H1 (cell line): ENCODE results near the gene SEL1L. TPM values are rescaled to one million over a fixed set of nuclear protein-coding genes. Genes with fewer than 3 reads are reported as not detected.

Experiments used
- FOSL1 ChIP-seq: IDR thresholded peaks from 2 replicates; pipeline ENCODE4 v1.6.1; 2011; ENCODE audit warnings: mild to moderate bottlenecking, low read depth, low read length, moderate library complexity; ENCODE audit not compliant: insufficient read depth
- KDM1A ChIP-seq: fragments of 200-600, 300-600 bp; sonication (generic); IDR thresholded peaks from 2 replicates; pipeline ENCODE4 v1.7.1; 2016; ENCODE audit warnings: mild to moderate bottlenecking, low read length, borderline replicate concordance
- RBBP5 ChIP-seq: IDR thresholded peaks from 2 replicates; pipeline ENCODE4 v1.7.1; 2012; ENCODE audit warnings: low read depth, mild to moderate bottlenecking, inconsistent platforms, low read length, moderate library complexity, borderline replicate concordance
- RFX5 ChIP-seq: IDR thresholded peaks from 2 replicates; pipeline ENCODE4 v1.6.1; 2011; ENCODE audit warnings: low read depth, low read length, improper control_type of control experiment, borderline replicate concordance
- SIN3A ChIP-seq, 2 experiments: IDR thresholded peaks in 1 of 2; conservative IDR thresholded peaks in 1 of 2; 2 replicates each; pipeline ENCODE4 v1.6.1; 2011 to 2012; ENCODE audit warnings: low read length in 2 of 2, improper control_type of control experiment in 1 of 2, low read depth in 1 of 2, mild to moderate bottlenecking in 1 of 2
- SP4 ChIP-seq: IDR thresholded peaks from 2 replicates; pipeline ENCODE4 v1.6.1; 2012; ENCODE audit warnings: low read length, inconsistent platforms
- polyA plus RNA-seq, 7 experiments: library from polyadenylated mRNA; depleted of rRNA in 3 of 7; stranded (reverse) in 5 of 7; unstranded in 2 of 7; fragments of >200 nt in 5 of 7; fragments of 200-250 nt in 2 of 7; gene quantifications; 1 replicate in 5 of 7; 2 replicates in 1 of 7; 4 replicates in 1 of 7; pipeline versions ENCODE4 v1.2.1 to v1.2.3, GENCODE V29; 2011 to 2013; ENCODE audit warnings: missing spikeins in 2 of 7, mixed read lengths in 2 of 7
- total RNA-seq: library from RNA; stranded (reverse); fragmentation: NEBNext Ultra II Directional; extraction: Animal tissue kit (Norgen Biotek cat#: 25700); gene quantifications from 2 replicates; pipeline ENCODE4 v1.2.1, GENCODE V29; 2021
- TF ChIP-seq, protein P1 (sequence below): fragments of 300-600 bp; sonication (generic); IDR thresholded peaks from 2 replicates; pipeline ENCODE4 v1.7.1; 2012; ENCODE audit warnings: low read length, moderate library complexity, mild to moderate bottlenecking, inconsistent platforms; ENCODE audit not compliant: insufficient replicate concordance
- TF ChIP-seq, protein P2 (sequence below), 3 experiments: IDR thresholded peaks; 1 replicate in 2 of 3; 2 replicates in 1 of 3; pipeline versions ENCODE4 v1.5.1 to v1.6.1; 2011; ENCODE audit warnings: low read length in 3 of 3, mild to moderate bottlenecking in 3 of 3, inconsistent platforms in 2 of 3, low read depth in 1 of 3, moderate library complexity in 1 of 3; ENCODE audit not compliant: insufficient read depth in 1 of 3; ENCODE audit errors: control extremely low read depth in 1 of 3

The SEL1L gene
- total and polyA plus RNA-seq, 2 of the 8 experiments (the other 6 are each of a cell fraction or from before 2014, with no cell fraction given), result 4.3 to 34.9 TPM

DNA sequence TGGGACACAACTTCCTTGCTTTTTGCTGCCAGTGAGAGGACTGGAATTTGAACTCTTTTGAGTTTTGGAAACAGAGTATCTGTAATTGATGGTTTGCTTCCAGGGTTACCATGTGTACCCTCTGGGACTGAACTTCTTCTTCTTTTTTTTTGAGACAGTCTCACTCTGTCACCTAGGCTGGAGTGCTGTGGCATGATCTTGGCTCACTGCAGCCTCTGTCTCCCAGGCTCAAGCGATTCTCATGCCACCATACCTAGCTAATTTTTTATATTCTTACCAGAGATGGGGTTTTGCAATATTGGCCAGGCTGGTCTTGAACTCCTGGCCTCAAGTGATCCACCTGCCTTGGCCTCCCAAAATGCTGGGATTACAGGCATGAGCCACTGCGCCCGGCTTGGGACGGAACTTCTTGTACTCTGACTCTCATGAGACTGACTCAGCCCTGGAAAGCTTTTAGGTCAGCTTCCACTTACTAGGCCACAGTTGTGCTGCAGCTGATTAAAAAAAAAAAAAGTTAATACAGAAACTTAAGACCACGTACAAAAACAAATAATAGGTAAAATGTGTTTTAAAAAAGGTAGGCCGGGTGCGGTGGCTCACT is 15.8 kb downstream of the SEL1L start (continued):
- TF ChIP-seq, protein P1, sequence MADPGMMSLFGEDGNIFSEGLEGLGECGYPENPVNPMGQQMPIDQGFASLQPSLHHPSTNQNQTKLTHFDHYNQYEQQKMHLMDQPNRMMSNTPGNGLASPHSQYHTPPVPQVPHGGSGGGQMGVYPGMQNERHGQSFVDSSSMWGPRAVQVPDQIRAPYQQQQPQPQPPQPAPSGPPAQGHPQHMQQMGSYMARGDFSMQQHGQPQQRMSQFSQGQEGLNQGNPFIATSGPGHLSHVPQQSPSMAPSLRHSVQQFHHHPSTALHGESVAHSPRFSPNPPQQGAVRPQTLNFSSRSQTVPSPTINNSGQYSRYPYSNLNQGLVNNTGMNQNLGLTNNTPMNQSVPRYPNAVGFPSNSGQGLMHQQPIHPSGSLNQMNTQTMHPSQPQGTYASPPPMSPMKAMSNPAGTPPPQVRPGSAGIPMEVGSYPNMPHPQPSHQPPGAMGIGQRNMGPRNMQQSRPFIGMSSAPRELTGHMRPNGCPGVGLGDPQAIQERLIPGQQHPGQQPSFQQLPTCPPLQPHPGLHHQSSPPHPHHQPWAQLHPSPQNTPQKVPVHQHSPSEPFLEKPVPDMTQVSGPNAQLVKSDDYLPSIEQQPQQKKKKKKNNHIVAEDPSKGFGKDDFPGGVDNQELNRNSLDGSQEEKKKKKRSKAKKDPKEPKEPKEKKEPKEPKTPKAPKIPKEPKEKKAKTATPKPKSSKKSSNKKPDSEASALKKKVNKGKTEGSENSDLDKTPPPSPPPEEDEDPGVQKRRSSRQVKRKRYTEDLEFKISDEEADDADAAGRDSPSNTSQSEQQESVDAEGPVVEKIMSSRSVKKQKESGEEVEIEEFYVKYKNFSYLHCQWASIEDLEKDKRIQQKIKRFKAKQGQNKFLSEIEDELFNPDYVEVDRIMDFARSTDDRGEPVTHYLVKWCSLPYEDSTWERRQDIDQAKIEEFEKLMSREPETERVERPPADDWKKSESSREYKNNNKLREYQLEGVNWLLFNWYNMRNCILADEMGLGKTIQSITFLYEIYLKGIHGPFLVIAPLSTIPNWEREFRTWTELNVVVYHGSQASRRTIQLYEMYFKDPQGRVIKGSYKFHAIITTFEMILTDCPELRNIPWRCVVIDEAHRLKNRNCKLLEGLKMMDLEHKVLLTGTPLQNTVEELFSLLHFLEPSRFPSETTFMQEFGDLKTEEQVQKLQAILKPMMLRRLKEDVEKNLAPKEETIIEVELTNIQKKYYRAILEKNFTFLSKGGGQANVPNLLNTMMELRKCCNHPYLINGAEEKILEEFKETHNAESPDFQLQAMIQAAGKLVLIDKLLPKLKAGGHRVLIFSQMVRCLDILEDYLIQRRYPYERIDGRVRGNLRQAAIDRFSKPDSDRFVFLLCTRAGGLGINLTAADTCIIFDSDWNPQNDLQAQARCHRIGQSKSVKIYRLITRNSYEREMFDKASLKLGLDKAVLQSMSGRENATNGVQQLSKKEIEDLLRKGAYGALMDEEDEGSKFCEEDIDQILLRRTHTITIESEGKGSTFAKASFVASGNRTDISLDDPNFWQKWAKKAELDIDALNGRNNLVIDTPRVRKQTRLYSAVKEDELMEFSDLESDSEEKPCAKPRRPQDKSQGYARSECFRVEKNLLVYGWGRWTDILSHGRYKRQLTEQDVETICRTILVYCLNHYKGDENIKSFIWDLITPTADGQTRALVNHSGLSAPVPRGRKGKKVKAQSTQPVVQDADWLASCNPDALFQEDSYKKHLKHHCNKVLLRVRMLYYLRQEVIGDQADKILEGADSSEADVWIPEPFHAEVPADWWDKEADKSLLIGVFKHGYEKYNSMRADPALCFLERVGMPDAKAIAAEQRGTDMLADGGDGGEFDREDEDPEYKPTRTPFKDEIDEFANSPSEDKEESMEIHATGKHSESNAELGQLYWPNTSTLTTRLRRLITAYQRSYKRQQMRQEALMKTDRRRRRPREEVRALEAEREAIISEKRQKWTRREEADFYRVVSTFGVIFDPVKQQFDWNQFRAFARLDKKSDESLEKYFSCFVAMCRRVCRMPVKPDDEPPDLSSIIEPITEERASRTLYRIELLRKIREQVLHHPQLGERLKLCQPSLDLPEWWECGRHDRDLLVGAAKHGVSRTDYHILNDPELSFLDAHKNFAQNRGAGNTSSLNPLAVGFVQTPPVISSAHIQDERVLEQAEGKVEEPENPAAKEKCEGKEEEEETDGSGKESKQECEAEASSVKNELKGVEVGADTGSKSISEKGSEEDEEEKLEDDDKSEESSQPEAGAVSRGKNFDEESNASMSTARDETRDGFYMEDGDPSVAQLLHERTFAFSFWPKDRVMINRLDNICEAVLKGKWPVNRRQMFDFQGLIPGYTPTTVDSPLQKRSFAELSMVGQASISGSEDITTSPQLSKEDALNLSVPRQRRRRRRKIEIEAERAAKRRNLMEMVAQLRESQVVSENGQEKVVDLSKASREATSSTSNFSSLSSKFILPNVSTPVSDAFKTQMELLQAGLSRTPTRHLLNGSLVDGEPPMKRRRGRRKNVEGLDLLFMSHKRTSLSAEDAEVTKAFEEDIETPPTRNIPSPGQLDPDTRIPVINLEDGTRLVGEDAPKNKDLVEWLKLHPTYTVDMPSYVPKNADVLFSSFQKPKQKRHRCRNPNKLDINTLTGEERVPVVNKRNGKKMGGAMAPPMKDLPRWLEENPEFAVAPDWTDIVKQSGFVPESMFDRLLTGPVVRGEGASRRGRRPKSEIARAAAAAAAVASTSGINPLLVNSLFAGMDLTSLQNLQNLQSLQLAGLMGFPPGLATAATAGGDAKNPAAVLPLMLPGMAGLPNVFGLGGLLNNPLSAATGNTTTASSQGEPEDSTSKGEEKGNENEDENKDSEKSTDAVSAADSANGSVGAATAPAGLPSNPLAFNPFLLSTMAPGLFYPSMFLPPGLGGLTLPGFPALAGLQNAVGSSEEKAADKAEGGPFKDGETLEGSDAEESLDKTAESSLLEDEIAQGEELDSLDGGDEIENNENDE, result no peak
- TF ChIP-seq RBBP5 (no peak), SP4 (no peak), KDM1A (no peak), FOSL1 (no peak), SIN3A (conservative IDR thresholded peaks at IDR 0.05 in 1 of 2, IDR thresholded peaks at IDR 0.05 in 1 of 2; ENCODE audit: low read depth in 1 of 2, low read length in 2 of 2) (no peak), RFX5 (no peak)
- TF ChIP-seq, protein P2, sequence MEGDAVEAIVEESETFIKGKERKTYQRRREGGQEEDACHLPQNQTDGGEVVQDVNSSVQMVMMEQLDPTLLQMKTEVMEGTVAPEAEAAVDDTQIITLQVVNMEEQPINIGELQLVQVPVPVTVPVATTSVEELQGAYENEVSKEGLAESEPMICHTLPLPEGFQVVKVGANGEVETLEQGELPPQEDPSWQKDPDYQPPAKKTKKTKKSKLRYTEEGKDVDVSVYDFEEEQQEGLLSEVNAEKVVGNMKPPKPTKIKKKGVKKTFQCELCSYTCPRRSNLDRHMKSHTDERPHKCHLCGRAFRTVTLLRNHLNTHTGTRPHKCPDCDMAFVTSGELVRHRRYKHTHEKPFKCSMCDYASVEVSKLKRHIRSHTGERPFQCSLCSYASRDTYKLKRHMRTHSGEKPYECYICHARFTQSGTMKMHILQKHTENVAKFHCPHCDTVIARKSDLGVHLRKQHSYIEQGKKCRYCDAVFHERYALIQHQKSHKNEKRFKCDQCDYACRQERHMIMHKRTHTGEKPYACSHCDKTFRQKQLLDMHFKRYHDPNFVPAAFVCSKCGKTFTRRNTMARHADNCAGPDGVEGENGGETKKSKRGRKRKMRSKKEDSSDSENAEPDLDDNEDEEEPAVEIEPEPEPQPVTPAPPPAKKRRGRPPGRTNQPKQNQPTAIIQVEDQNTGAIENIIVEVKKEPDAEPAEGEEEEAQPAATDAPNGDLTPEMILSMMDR (IDR thresholded peaks at IDR 0.05; ENCODE audit: control extremely low read depth in 1 of 3, insufficient read depth in 1 of 3, low read depth in 1 of 3, low read length in 3 of 3), result no peak
